Measurements from ENCODE around the gene SAP130. TPM values are rescaled to one million over a fixed set of nuclear protein-coding genes. Genes with fewer than 3 reads are reported as not detected.
"Not testable (repeated sequence)": the region's sequence is repeated elsewhere in the genome, so short reads cannot be mapped to it uniquely, and the experiment has no call there.

The SAP130 gene
- total RNA-seq, 4 donors from 2014 or later: 14.7 to 19.9 (median 18.2) TPM

DNA sequence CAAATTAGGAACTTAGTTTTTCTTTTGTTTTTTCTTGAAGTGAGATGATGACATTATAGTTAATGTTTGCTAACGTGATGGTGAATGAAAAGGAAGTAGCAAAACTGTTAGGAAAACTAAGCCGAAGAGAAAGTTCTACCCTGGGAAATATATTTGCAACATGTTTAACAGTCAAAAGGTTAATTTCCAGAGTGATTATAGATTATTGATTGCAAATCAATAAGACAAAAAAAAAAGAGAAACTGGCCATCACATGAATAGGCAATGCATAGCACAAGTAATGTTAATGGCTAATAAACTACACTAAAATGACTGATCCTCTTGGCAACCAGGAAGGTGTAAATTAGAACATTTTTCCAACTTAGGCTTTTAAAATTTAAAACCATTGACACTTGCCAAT, 116.1 kb downstream of the SAP130 start:
- TF ChIP-seq EP300 (IDR thresholded peaks at IDR 0.05): no peak
- TF ChIP-seq, protein P1, sequence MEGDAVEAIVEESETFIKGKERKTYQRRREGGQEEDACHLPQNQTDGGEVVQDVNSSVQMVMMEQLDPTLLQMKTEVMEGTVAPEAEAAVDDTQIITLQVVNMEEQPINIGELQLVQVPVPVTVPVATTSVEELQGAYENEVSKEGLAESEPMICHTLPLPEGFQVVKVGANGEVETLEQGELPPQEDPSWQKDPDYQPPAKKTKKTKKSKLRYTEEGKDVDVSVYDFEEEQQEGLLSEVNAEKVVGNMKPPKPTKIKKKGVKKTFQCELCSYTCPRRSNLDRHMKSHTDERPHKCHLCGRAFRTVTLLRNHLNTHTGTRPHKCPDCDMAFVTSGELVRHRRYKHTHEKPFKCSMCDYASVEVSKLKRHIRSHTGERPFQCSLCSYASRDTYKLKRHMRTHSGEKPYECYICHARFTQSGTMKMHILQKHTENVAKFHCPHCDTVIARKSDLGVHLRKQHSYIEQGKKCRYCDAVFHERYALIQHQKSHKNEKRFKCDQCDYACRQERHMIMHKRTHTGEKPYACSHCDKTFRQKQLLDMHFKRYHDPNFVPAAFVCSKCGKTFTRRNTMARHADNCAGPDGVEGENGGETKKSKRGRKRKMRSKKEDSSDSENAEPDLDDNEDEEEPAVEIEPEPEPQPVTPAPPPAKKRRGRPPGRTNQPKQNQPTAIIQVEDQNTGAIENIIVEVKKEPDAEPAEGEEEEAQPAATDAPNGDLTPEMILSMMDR (IDR thresholded peaks at IDR 0.05): no peak
- no peak for TF ChIP-seq POLR2AphosphoS5 (IDR thresholded peaks at IDR 0.05)
- no peak for TF ChIP-seq POLR2A (IDR thresholded peaks at IDR 0.05)
- Histone ChIP-seq H3K27ac (no peak overlapping the region), H3K27me3 (no peaks in the 10 kb centered on the region), H3K9me3 (no peaks in the 10 kb centered on the region), H3K4me1 (no peaks in the 10 kb centered on the region), H3K4me3 (no peak overlapping the region), H3K36me3 (no peaks in the 10 kb centered on the region)
- DNase-seq (ENCODE audit: low spot score in 2 of 2): no peak
- 59% methylated on average over 2 of the region's 2 CpGs for WGBS

- H3K36me3 ChIP-seq: no peaks in the 10 kb centered on the region
- no peak for DNase-seq (ENCODE audit: low spot score in 2 of 2)
- TF ChIP-seq, protein P1 (IDR thresholded peaks at IDR 0.05): no peak
- TF ChIP-seq POLR2AphosphoS5 (IDR thresholded peaks at IDR 0.05) (no peak), EP300 (IDR thresholded peaks at IDR 0.05) (no peak), POLR2A (IDR thresholded peaks at IDR 0.05) (no peak)
- H3K27ac ChIP-seq: no peak overlapping the region
- H3K9me3 ChIP-seq: no peaks in the 10 kb centered on the region
- 88% methylated on average over 3 of the region's 3 CpGs for WGBS
- no peaks in the 10 kb centered on the region for H3K27me3 ChIP-seq
- H3K4me3 ChIP-seq: no peak overlapping the region
- no peaks in the 10 kb centered on the region for H3K4me1 ChIP-seq
Measured at GRCh38 chr2:127910415-127910814, 117.4 kb downstream of the SAP130 start.

DNA sequence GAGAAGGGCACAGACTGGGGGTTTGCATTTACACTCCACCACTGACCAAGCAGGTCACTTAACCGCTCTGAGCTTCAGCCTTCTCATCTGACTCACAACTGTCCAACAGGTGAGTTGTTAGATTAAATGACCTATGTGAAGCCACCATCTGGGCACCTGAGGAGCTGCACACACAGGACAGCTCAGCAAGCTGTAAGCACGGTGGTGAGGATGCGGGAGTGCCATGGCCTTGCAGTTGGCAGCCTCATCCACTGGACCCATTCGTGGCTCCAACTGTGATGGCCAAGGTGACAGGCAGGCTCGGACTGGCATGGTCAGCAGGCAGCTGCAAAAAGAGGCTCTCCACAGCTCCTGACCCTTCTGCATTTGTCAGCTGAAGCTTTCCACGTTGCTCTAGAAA, 118.8 kb downstream of the SAP130 start:
- DNase-seq (ENCODE audit: low spot score in 2 of 2): no peak
- TF ChIP-seq POLR2AphosphoS5 (IDR thresholded peaks at IDR 0.05) (no peak), EP300 (IDR thresholded peaks at IDR 0.05) (no peak), POLR2A (IDR thresholded peaks at IDR 0.05) (no peak)
- TF ChIP-seq, protein P1 (IDR thresholded peaks at IDR 0.05): no peak
- Histone ChIP-seq H3K27me3 (no peaks in the 10 kb centered on the region), H3K4me3 (no peak overlapping the region), H3K4me1 (no peaks in the 10 kb centered on the region), H3K36me3 (no peaks in the 10 kb centered on the region), H3K9me3 (no peaks in the 10 kb centered on the region), H3K27ac (no peak overlapping the region)
- WGBS: 69% methylated on average over 6 of the region's 6 CpGs

- H3K4me1 ChIP-seq; DNase-seq (ENCODE audit: low spot score in 2 of 2); H3K9me3 ChIP-seq; H3K27ac ChIP-seq; H3K27me3 ChIP-seq; H3K4me3 ChIP-seq; H3K36me3 ChIP-seq: not testable (repeated sequence)
- WGBS: 91% methylated on average over 12 of the region's 12 CpGs
Measured at GRCh38 chr2:127907733-127908400, 120.0 kb downstream of the SAP130 start.

GRCh38 chr2:127906206-127906926, 121.5 kb downstream of the SAP130 start:
- H3K27ac ChIP-seq: no peak overlapping the region
- DNase-seq (ENCODE audit: low spot score in 2 of 2): no peak
- no peak overlapping the region for H3K4me3 ChIP-seq
- H3K4me1 ChIP-seq: no peaks in the 10 kb centered on the region
- WGBS: 71% methylated on average over 21 of the region's 21 CpGs
- H3K9me3 ChIP-seq: no peaks in the 10 kb centered on the region
- H3K27me3 ChIP-seq: no peaks in the 10 kb centered on the region
- H3K36me3 ChIP-seq: no peaks in the 10 kb centered on the region
- TF ChIP-seq EP300 (IDR thresholded peaks at IDR 0.05) (no peak), POLR2AphosphoS5 (IDR thresholded peaks at IDR 0.05) (no peak), POLR2A (IDR thresholded peaks at IDR 0.05) (no peak)
- TF ChIP-seq, protein P1 (IDR thresholded peaks at IDR 0.05): no peak

Measured in suprapubic skin (tissue), 4 donors.